HEK293 (cell line): ENCODE data around the gene PSMC4.

Source experiments
- TCF7L2 ChIP-seq: IDR thresholded peaks from 2 replicates; pipeline ENCODE4 v1.6.1; 2011; ENCODE audit warnings: low read depth, mild to moderate bottlenecking, inconsistent platforms, low read length, moderate library complexity, borderline replicate concordance
- ZBTB20 ChIP-seq: fragments of 450-650 bp; formaldehyde crosslinking; IDR thresholded peaks from 2 replicates; pipeline ENCODE4 v1.5.1; 2016; ENCODE audit warnings: missing biosample characterization, missing genetic modification characterization
- ZNF10 ChIP-seq: fragments of 450-650 bp; formaldehyde crosslinking; IDR thresholded peaks from 2 replicates; pipeline ENCODE4 v1.5.1; 2017; ENCODE audit warnings: missing biosample characterization, missing genetic modification characterization
- ZNF585B ChIP-seq: fragments of 450-650 bp; formaldehyde crosslinking; IDR thresholded peaks from 2 replicates; pipeline ENCODE4 v1.5.1; 2016; ENCODE audit warnings: missing biosample characterization, missing genetic modification characterization
- TF ChIP-seq, protein P1 (sequence below): fragments of 450-650 bp; formaldehyde crosslinking; IDR thresholded peaks from 2 replicates; pipeline ENCODE4 v1.5.1; 2016; ENCODE audit warnings: missing biosample characterization, missing genetic modification characterization

DNA sequence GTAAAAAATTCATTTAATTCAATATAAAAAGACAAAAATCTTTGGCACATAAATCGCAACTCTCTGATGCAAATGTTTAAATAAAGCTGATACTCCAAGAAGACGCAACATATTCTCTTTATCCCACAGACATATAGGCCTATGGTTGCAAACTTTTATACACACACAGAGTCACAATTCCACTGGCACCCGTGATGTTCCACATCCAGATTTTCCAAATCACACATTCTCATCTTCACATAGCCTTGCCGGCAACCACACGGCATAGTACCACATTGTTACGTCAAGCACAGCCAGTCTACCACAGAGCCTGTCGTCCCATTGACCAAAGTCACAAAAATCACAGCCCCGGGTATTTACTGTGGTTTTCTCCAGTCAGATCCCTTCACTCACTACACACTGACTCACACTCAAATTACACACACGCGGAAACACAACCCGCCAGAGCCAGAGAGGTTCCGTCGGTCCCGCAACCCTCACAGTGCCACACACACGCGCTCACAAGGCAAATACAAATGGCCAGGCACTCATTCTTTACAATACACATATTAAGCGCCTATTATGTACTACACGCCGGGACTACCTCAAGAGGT lies 25.3 kb downstream of the PSMC4 start:
- TF ChIP-seq ZNF10: no peak
- TF ChIP-seq, protein P1, sequence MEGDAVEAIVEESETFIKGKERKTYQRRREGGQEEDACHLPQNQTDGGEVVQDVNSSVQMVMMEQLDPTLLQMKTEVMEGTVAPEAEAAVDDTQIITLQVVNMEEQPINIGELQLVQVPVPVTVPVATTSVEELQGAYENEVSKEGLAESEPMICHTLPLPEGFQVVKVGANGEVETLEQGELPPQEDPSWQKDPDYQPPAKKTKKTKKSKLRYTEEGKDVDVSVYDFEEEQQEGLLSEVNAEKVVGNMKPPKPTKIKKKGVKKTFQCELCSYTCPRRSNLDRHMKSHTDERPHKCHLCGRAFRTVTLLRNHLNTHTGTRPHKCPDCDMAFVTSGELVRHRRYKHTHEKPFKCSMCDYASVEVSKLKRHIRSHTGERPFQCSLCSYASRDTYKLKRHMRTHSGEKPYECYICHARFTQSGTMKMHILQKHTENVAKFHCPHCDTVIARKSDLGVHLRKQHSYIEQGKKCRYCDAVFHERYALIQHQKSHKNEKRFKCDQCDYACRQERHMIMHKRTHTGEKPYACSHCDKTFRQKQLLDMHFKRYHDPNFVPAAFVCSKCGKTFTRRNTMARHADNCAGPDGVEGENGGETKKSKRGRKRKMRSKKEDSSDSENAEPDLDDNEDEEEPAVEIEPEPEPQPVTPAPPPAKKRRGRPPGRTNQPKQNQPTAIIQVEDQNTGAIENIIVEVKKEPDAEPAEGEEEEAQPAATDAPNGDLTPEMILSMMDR (tag by site-specific recombination): no peak
- no peak for TF ChIP-seq ZNF585B (tag by site-specific recombination)
- TF ChIP-seq TCF7L2: no peak
- TF ChIP-seq ZBTB20: no peak; the same call in 1 of the 2 replicates
